H1 (cell line): ENCODE measurements around the gene RADIL. TPM values are rescaled to one million over a fixed set of nuclear protein-coding genes. Genes with fewer than 3 reads are reported as not detected.

Experiments used
- CBX8 ChIP-seq: fragments of 300-800, 300-1000 bp; sonication (generic); IDR thresholded peaks from 2 replicates; pipeline ENCODE4 v1.7.1; 2016; ENCODE audit warnings: low read depth, low read length, borderline replicate concordance
- CTCF ChIP-seq, 3 experiments: IDR thresholded peaks; 1 replicate in 2 of 3; 2 replicates in 1 of 3; pipeline versions ENCODE4 v1.5.1 to v1.6.1; 2011; ENCODE audit warnings: low read length in 3 of 3, mild to moderate bottlenecking in 3 of 3, inconsistent platforms in 2 of 3, low read depth in 1 of 3, moderate library complexity in 1 of 3; ENCODE audit not compliant: insufficient read depth in 1 of 3; ENCODE audit errors: control extremely low read depth in 1 of 3
- JUN ChIP-seq: IDR thresholded peaks from 2 replicates; pipeline ENCODE4 v1.6.1; 2011; ENCODE audit warnings: low read depth, mild to moderate bottlenecking, improper control_type of control experiment, low read length
- KDM4A ChIP-seq: IDR thresholded peaks from one replicate; pipeline ENCODE4 v1.7.1; 2012; ENCODE audit warnings: low read depth, mild to moderate bottlenecking, moderate library complexity, low read length, inconsistent platforms; ENCODE audit not compliant: severe bottlenecking
- YY1 ChIP-seq: IDR thresholded peaks from 2 replicates; pipeline ENCODE4 v1.6.1; 2011; ENCODE audit warnings: low read depth, mild to moderate bottlenecking, low read length
- polyA plus RNA-seq, 7 experiments: library from polyadenylated mRNA; depleted of rRNA in 3 of 7; stranded (reverse) in 5 of 7; unstranded in 2 of 7; fragments of >200 nt in 5 of 7; fragments of 200-250 nt in 2 of 7; gene quantifications; 1 replicate in 5 of 7; 2 replicates in 1 of 7; 4 replicates in 1 of 7; pipeline versions ENCODE4 v1.2.1 to v1.2.3, GENCODE V29; 2011 to 2013; ENCODE audit warnings: missing spikeins in 2 of 7, mixed read lengths in 2 of 7
- total RNA-seq: library from RNA; stranded (reverse); fragmentation: NEBNext Ultra II Directional; extraction: Animal tissue kit (Norgen Biotek cat#: 25700); gene quantifications from 2 replicates; pipeline ENCODE4 v1.2.1, GENCODE V29; 2021

RADIL gene
- total and polyA plus RNA-seq, 2 of the 8 experiments (the other 6 are each of a cell fraction or from before 2014, with no cell fraction given) = 5.0 to 5.4 TPM

DNA sequence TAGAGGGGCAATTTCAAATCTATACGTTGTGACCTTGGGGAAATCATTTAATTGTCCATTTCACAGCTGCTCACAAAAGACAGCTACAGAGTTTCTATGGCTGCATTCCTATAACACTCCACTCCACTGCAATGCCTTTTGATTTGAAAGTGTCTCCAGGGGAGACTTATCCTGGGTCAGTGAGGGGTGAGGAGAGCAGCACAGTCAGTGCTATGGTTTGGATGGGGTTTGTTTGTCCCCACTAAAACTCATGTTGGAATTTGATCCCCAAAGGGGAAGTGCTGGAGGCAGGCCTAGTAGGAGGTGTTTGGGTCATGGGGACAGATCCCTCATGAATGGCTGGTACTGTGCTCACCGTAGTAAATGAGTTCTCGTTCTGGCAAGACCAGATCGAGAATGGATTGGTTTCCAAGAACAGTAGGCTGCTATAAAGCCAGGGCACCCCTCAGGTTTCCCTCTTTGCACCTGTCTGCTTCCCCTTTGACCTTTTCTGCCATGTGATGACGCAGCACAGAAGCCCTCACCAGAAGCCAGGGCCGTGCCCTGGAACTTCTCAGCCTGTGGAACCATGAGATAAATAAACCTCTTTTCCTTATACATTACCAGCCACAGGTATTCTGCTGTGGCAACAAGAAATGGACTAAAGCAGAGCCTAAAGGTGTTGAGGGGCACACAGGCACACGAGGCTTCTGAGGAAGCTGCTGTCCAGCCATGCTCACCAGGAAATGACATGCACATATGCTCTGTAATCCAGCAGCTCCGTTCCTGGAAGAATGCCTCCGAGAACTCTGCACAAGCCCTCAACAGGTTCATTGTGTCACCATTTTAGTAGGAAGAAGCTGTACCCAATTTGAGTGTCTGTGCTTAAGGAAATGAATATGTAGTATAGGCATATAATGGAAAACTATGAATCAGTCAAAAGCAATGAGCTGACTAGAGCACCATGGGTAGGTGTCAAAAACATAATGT, 16.7 kb downstream of the RADIL start (continued):
- no peak for TF ChIP-seq CTCF (IDR thresholded peaks at IDR 0.05; ENCODE audit: control extremely low read depth in 1 of 3, insufficient read depth in 1 of 3, low read depth in 1 of 3, low read length in 3 of 3)
- no peak for TF ChIP-seq YY1
- no peak for TF ChIP-seq JUN
- TF ChIP-seq CBX8 = no peak
- no peak for TF ChIP-seq KDM4A
